GM12892 (cell line): ENCODE data around the gene GTF3C5.
"Not testable (repeated sequence)": the region's sequence is repeated elsewhere in the genome, so short reads cannot be mapped to it uniquely, and the experiment has no call there.

Experiments
- DNase-seq: peaks from one replicate; pipeline ENCODE4 v3.0.0; 2011; ENCODE audit not compliant: insufficient read length
- FAIRE-seq: peaks from 2 replicates; lab custom pipeline; 2011; peaks lifted over from hg19 to GRCh38; lab: Jason Lieb, UNC
- POLR2A ChIP-seq: IDR thresholded peaks from 2 replicates; pipeline ENCODE4 v1.6.1; 2011; ENCODE audit warnings: low read depth, low read length, control low read depth
- POLR2AphosphoS5 ChIP-seq: IDR thresholded peaks from 2 replicates; pipeline ENCODE4 v1.6.1; 2011; ENCODE audit warnings: low read depth, low read length, control low read depth
- TAF1 ChIP-seq: IDR thresholded peaks from 2 replicates; pipeline ENCODE4 v1.6.1; 2011; ENCODE audit warnings: low read depth, mild to moderate bottlenecking, control low read depth, low read length, borderline replicate concordance

The GTF3C5 gene

DNA sequence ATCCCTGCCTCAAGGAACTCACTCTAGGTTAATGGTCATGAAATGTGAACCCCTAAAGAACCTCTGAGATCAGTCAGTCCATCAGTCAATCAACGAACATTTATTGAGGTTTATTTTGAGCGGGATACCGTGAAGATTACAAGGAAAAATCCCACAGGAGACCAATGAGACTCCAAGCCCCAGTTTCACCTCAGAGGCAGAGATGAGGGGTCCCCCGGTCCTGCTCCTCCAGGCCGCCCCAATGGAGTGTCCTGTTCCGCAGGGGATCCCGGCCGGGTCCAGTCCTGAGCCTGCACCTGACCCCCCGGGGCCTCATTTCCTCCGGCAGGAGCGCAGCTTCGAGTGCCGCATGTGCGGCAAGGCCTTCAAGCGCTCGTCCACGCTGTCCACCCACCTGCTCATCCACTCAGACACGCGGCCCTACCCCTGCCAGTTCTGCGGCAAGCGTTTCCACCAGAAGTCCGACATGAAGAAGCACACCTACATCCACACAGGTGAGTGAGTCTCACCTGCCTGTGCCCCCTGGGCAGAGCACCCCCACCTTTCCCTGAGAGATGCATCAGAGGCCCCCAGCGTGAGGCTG lies 41.3 kb upstream of the GTF3C5 start:
- TF ChIP-seq POLR2AphosphoS5 (no peak), TAF1 (no peak), POLR2A (no peak)
- no peak for DNase-seq
- no peak for FAIRE-seq

DNA sequence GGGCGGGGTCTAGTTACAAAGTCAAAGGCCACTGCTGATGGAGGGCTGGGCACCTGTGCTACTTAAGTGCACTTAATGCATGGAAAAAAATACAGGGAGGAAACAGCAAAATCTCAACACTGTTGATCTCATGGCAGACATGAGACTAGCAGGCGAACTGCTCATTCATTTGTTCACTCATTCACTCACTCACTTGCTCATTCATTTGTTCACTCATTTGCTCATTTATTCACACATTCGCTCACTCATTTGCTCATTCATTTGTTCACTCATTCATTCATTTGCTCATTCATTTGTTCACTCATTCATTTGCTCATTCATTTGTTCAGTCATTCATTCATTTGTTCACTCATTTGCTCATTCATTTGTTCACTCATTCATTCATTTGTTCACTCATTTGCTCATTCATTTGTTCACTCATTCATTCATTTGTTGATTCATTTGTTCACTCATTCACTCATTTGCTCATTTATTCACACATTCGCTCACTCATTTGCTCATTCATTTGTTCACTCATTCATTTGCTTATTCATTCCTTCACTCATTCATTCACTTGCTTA lies 40.7 kb upstream of the GTF3C5 start:
- FAIRE-seq, DNase-seq: not testable (repeated sequence)

DNA sequence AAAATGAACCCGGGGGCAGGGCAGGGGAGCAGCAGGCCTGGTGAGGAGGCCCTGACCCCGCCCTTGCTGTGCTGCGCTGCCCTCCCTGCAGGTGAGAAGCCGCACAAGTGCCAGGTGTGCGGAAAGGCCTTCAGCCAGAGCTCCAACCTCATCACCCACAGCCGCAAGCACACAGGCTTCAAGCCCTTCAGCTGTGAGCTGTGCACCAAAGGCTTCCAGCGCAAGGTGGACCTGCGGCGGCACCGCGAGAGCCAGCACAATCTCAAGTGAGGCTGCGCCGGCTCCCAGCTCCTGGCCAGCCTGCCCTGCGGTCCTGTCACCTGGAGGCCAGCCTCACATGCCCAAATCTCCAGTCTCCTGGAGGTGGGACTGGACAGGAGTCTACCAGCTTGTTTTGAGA lies 40.0 kb upstream of the GTF3C5 start:
- DNase-seq (no peak), FAIRE-seq (no peak)
- TF ChIP-seq POLR2AphosphoS5 = no peak
- TF ChIP-seq TAF1 = no peak
- TF ChIP-seq POLR2A = no peak

DNA sequence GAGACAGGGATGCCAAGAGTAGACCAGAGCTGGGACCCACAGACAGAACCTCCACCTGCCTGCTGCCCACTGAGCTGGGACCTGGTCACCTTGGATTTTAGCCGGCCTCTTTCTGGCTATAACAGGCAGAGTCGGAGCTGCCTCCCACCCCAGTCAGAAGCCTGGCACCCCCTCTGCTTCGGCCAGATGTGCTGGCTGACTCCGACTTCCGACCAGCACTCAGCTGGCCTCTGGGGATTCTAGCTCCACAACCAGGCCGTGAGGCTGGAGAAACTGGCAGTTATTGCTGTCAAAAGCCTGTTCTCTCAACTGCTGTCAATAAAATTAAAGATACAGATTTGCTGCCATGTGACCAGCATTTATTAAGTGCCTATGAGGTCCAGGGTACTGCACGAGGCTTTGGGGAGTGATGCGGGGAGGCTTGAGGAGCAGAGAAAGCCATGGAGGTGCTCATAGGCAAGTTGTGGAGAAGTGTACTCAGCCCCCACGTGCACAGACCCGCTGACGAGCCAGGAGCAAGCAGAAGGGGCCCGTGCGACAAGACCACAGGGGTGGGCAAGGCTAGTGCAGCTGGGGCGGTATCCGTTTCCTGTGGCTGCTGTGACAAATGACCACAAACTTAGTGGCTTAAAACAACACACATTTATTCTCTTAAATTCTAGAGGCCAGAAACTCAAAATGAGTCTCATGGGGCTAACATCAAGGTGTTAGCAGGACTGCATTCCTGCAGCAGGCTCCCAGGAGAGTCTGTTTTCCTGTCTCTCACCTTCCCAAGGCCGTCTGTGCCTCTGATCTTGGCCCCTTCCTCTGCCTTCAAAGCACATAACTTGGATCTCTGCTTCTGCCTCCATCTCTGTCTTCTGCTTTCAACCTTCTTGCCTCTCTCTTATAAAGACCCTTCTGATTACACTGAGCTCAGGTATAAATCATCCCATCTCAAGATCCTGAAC lies 39.2 kb upstream of the GTF3C5 start:
- DNase-seq = no peak
- no peak for FAIRE-seq
- TF ChIP-seq TAF1 (no peak), POLR2AphosphoS5 (no peak), POLR2A (no peak)

DNA sequence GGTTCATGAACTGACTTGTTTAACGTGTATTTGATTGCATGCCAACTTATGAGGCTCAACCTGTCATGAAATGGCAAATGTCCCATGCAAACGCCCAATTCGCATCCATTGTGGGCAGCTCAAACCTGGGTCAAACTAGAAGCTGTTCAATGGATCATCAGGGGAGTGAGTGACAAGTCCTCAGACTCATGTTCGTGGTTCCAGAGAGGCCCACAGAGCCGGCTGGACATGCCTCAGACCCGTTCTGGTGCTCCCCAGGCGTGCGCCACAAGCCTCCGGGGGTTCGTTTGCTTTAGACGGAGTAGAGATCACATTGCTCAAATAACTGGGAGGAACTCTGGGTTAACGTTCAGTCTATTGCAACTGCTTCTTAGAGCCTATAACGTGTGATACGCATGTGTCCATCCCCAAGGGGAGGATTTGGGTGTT lies 37.3 kb upstream of the GTF3C5 start:
- FAIRE-seq = no peak
- TF ChIP-seq POLR2AphosphoS5 (no peak), POLR2A (no peak), TAF1 (no peak)
- no peak for DNase-seq

DNA sequence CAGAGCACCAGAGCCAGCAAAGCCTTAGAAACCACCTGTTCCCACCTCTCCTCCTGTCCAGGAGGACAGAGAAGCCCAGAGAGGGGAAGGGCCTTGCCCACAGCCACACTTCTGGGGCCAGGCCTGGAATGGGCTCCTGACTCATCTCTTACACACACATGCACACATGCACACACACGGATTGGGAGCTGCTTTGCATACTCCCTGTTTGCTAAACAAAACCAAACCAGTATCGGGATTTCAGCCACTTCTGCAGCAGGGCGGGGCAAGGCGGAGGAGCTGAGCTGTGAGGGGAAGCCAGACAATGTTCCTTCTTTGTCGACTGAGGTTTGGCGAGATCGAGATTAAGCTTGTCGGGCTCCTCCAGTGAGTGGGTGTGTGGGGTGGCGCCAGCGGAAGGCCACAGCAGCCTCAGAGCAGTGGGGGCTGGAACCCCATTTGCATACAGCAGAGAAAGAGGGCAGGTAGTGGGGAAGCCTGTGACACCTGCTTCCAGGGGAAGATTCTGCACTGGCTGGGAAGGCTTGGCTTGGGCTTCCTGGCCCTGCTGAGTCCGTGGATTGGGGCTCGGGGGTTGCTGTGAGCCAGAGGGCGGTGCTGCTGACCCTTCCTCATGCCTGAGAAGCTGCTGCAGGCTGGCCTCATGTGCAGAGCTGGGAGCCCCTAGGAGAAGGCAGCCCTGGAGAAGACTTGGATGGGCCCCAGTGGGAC lies 36.2 kb upstream of the GTF3C5 start:
- TF ChIP-seq TAF1 = no peak
- no peak for TF ChIP-seq POLR2AphosphoS5
- no peak for TF ChIP-seq POLR2A
- FAIRE-seq (no peak), DNase-seq (no peak)

DNA sequence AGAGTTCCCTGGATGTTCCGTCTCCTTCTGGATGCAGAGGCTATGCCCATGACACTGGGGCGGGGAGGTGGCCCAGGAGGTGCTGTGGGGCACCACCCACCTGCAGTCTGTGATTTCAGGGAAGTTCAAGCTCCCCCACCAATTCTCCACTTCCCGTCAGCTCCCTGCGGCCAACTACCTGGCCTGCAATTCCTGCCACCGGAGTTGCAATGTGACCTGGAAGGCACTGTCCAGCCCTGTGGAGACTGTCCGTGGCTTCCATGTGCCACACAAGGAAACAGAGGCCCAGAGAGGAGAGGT lies 35.7 kb upstream of the GTF3C5 start:
- no peak for DNase-seq
- FAIRE-seq = no peak
- TF ChIP-seq POLR2A (no peak), TAF1 (no peak), POLR2AphosphoS5 (no peak)

DNA sequence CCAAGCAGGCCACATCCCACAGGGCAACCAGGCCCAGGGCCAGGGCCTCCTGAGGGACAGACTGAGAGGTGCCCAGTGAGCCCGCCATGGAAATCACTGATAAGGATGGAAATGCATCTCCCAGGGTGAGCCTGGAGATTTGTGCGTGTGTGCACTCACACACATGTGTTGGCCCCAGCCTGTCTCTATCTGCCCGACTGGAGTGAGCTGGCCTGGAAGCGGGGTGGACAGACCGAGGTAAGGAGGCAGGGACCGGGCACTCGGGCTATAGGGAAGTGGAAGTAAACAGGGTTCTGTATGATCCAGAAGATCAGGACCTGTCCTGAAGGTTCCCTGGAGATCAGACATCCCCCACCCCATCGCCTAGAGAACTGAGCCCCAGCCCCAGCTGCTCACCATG lies 34.9 kb upstream of the GTF3C5 start:
- DNase-seq = no peak

DNA sequence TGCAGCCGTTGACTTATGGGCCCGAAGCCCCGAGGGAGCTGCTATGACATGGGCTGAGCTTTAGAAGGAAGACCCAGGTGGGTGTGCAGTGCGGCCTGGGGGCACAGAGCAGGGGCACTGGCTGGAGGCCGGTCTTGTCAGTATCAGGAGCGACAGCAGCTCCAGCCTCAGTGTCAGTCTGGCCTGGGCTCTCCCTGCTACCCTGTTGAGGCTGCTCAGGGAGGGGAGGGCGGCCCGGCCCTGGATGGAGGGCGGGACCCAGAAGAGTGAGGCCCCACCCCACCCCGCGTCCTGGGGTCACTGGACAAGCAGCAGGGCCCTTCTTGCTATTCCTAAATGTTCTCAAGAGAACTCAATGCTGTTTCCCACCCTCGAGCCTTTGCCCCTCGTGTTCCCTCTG lies 34.3 kb upstream of the GTF3C5 start:
- no peak for FAIRE-seq
- no peak for DNase-seq

More for the DNA sequence above, 34.9 kb upstream of the GTF3C5 start:
- FAIRE-seq = no peak
- TF ChIP-seq TAF1 (no peak), POLR2AphosphoS5 (no peak), POLR2A (no peak)

DNA sequence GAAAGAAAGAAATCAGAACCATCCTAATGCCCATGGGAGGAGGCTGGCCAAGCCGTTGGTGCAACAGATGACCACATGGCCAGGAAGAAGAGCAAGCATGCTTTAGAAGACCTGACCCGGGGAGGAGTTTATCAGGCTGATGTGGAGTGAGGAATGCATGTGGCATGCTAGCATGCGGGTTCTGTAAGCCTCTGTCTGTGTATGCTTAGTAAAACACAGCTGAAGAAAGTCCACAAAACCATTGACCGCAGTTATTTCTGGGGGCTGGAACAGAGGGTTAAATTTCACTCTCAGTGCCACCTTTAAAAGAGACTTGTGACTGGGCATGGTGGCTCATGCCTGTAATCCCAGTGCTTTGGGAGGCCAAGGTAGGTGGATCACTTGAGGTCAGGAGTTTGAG lies 33.2 kb upstream of the GTF3C5 start:
- no peak for TF ChIP-seq POLR2AphosphoS5
- no peak for TF ChIP-seq TAF1
- TF ChIP-seq POLR2A = no peak
- DNase-seq (no peak), FAIRE-seq (no peak)

More for the DNA sequence above, 34.3 kb upstream of the GTF3C5 start:
- TF ChIP-seq POLR2AphosphoS5 (no peak), POLR2A (no peak), TAF1 (no peak)

DNA sequence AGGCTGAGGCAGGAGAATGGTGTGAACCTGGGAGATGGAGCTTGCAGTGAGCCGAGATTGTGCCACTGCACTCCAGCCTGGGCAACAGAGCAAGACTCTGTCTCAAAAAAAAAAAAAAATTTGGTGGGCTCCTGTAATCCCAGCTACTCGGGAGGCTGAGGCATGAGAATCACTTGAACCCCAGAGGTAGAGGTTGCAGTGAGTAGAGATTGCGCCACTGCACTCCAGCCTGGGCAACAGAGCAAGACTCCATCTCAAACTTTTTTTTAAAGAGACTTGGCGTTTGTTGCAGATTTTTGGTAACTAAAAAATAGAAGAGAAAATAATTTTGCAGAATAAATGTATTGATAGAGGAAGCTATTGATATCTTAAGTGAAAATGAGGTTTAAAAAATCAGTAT lies 32.6 kb upstream of the GTF3C5 start:
- not testable (repeated sequence) for DNase-seq, FAIRE-seq

DNA sequence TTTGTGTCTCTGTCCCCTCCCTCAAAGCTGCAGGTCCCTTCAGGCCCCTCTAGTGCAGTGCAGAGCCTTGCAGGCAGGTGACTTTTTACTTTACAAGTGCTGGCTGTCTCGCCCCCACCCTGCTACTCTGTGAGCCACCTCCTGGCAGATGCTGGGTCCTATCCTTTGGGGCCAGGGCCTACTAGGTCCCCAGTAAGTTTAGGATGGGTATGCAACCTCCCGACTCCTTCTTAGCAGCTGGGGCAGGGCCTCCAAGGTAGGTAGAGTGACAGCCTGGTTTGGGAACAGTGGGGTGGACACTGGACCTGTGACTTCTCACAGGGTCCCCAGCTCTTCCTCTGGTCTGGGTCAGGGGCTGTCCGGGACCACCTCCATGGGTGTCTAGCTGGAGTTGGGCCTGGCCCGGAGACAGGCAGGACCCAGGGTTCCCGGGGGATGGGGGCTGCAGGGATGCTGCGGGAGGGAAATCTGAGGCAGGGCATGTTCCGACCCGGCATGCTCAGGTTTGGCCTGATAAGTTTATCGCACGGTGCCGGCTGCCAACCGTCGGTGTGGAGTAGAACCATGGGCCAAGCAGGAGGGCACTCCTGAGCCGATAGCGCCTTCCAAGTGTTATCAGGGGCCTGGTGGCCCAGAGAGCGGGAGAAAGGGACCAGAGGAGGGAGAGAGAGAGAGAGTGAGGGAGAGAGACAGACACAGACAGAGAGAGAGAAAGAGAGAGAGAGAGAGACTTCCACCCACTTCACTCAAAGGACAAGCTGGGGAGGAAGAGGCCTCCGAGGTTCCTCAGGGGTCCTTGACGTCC lies 31.8 kb upstream of the GTF3C5 start:
- DNase-seq (no peak), FAIRE-seq (no peak)
- TF ChIP-seq POLR2A (no peak), TAF1 (no peak), POLR2AphosphoS5 (no peak)
